ENCODE results near the gene DAB2IP.

Gene DAB2IP

GRCh38 chr9:121797081-121797480 lies 145.6 kb downstream of the DAB2IP start:
- Histone ChIP-seq H3K4me3 (ENCODE audit: low read length) (no peak overlapping the region), H3K4me1 (ENCODE audit: control insufficient read depth, insufficient read depth, low read length) (no peaks in the 10 kb centered on the region), H3K36me3 (ENCODE audit: control insufficient read depth, insufficient read depth, low read length) (no peaks in the 10 kb centered on the region), H3K27ac (ENCODE audit: low read depth, low read length) (no peak overlapping the region), H3K27me3 (ENCODE audit: control insufficient read depth, insufficient read depth, low read length) (no peaks in the 10 kb centered on the region), H3K9ac (ENCODE audit: low read length) (no peak overlapping the region)

GRCh38 chr9:121798941-121799340 lies 147.5 kb downstream of the DAB2IP start:
- Histone ChIP-seq H3K27me3 (ENCODE audit: control insufficient read depth, insufficient read depth, low read length) (peaks cover 2% of the 10 kb centered on the region), H3K4me3 (ENCODE audit: low read length) (no peak overlapping the region), H3K36me3 (ENCODE audit: control insufficient read depth, insufficient read depth, low read length) (no peaks in the 10 kb centered on the region)

GRCh38 chr9:121800376-121800775 lies 148.9 kb downstream of the DAB2IP start:
- H3K27me3 ChIP-seq (ENCODE audit: control insufficient read depth, insufficient read depth, low read length) = peaks cover 2% of the 10 kb centered on the region
- H3K27ac ChIP-seq (ENCODE audit: low read depth, low read length) = no peak overlapping the region
- H3K4me1 ChIP-seq (ENCODE audit: control insufficient read depth, insufficient read depth, low read length) = no peaks in the 10 kb centered on the region

More at GRCh38 chr9:121798941-121799340, 147.5 kb downstream of the DAB2IP start:
- H3K27ac ChIP-seq (ENCODE audit: low read depth, low read length) = no peak overlapping the region
- H3K4me1 ChIP-seq (ENCODE audit: control insufficient read depth, insufficient read depth, low read length) = no peaks in the 10 kb centered on the region
- H3K9ac ChIP-seq (ENCODE audit: low read length) = no peak overlapping the region

GRCh38 chr9:121801579-121801978 lies 150.1 kb downstream of the DAB2IP start:
- Histone ChIP-seq H3K9ac (ENCODE audit: low read length) (no peak overlapping the region), H3K4me3 (ENCODE audit: low read length) (no peak overlapping the region), H3K4me1 (ENCODE audit: control insufficient read depth, insufficient read depth, low read length) (no peaks in the 10 kb centered on the region), H3K27me3 (ENCODE audit: control insufficient read depth, insufficient read depth, low read length) (peaks cover 2% of the 10 kb centered on the region), H3K27ac (ENCODE audit: low read depth, low read length) (no peak overlapping the region), H3K36me3 (ENCODE audit: control insufficient read depth, insufficient read depth, low read length) (no peaks in the 10 kb centered on the region)

More at GRCh38 chr9:121800376-121800775, 148.9 kb downstream of the DAB2IP start:
- Histone ChIP-seq H3K36me3 (ENCODE audit: control insufficient read depth, insufficient read depth, low read length) (no peaks in the 10 kb centered on the region), H3K4me3 (ENCODE audit: low read length) (no peak overlapping the region), H3K9ac (ENCODE audit: low read length) (no peak overlapping the region)

- no peak overlapping the region for H3K4me3 ChIP-seq (ENCODE audit: low read length)
- H3K36me3 ChIP-seq (ENCODE audit: control insufficient read depth, insufficient read depth, low read length) = no peaks in the 10 kb centered on the region
- no peaks in the 10 kb centered on the region for H3K4me1 ChIP-seq (ENCODE audit: control insufficient read depth, insufficient read depth, low read length)
- H3K9ac ChIP-seq (ENCODE audit: low read length) = no peak overlapping the region
- H3K27me3 ChIP-seq (ENCODE audit: control insufficient read depth, insufficient read depth, low read length) = peaks cover 2% of the 10 kb centered on the region
- no peak overlapping the region for H3K27ac ChIP-seq (ENCODE audit: low read depth, low read length)
Measured at GRCh38 chr9:121802753-121803152, 151.3 kb downstream of the DAB2IP start.

GRCh38 chr9:121807069-121807822 lies 155.8 kb downstream of the DAB2IP start:
- no peak overlapping the region for H3K4me3 ChIP-seq (ENCODE audit: low read length)
- peaks cover 2% of the 10 kb centered on the region for H3K27me3 ChIP-seq (ENCODE audit: control insufficient read depth, insufficient read depth, low read length)
- no peak overlapping the region for H3K9ac ChIP-seq (ENCODE audit: low read length)
- no peaks in the 10 kb centered on the region for H3K36me3 ChIP-seq (ENCODE audit: control insufficient read depth, insufficient read depth, low read length)
- no peak overlapping the region for H3K27ac ChIP-seq (ENCODE audit: low read depth, low read length)
- no peaks in the 10 kb centered on the region for H3K4me1 ChIP-seq (ENCODE audit: control insufficient read depth, insufficient read depth, low read length)

GRCh38 chr9:121807823-121808278 lies 156.4 kb downstream of the DAB2IP start:
- Histone ChIP-seq H3K9ac (ENCODE audit: low read length) (no peak overlapping the region), H3K27me3 (ENCODE audit: control insufficient read depth, insufficient read depth, low read length) (peaks cover under 1% of the 10 kb centered on the region), H3K4me3 (ENCODE audit: low read length) (no peak overlapping the region), H3K36me3 (ENCODE audit: control insufficient read depth, insufficient read depth, low read length) (no peaks in the 10 kb centered on the region), H3K4me1 (ENCODE audit: control insufficient read depth, insufficient read depth, low read length) (no peaks in the 10 kb centered on the region), H3K27ac (ENCODE audit: low read depth, low read length) (no peak overlapping the region)

GRCh38 chr9:121808781-121809180 lies 157.3 kb downstream of the DAB2IP start:
- Histone ChIP-seq H3K9ac (ENCODE audit: low read length) (no peak overlapping the region), H3K36me3 (ENCODE audit: control insufficient read depth, insufficient read depth, low read length) (no peaks in the 10 kb centered on the region), H3K27me3 (ENCODE audit: control insufficient read depth, insufficient read depth, low read length) (no peaks in the 10 kb centered on the region), H3K4me3 (ENCODE audit: low read length) (no peak overlapping the region), H3K27ac (ENCODE audit: low read depth, low read length) (no peak overlapping the region), H3K4me1 (ENCODE audit: control insufficient read depth, insufficient read depth, low read length) (no peaks in the 10 kb centered on the region)

GRCh38 chr9:121809356-121810050 lies 158.1 kb downstream of the DAB2IP start:
- H3K4me1 ChIP-seq (ENCODE audit: control insufficient read depth, insufficient read depth, low read length) = no peaks in the 10 kb centered on the region
- H3K4me3 ChIP-seq (ENCODE audit: low read length) = no peak overlapping the region
- H3K27ac ChIP-seq (ENCODE audit: low read depth, low read length) = no peak overlapping the region
- no peak overlapping the region for H3K9ac ChIP-seq (ENCODE audit: low read length)
- H3K36me3 ChIP-seq (ENCODE audit: control insufficient read depth, insufficient read depth, low read length) = no peaks in the 10 kb centered on the region
- no peaks in the 10 kb centered on the region for H3K27me3 ChIP-seq (ENCODE audit: control insufficient read depth, insufficient read depth, low read length)

GRCh38 chr9:121810489-121810888 lies 159.1 kb downstream of the DAB2IP start:
- no peak overlapping the region for H3K27ac ChIP-seq (ENCODE audit: low read depth, low read length)
- no peak overlapping the region for H3K9ac ChIP-seq (ENCODE audit: low read length)
- H3K4me3 ChIP-seq (ENCODE audit: low read length) = no peak overlapping the region
- no peaks in the 10 kb centered on the region for H3K27me3 ChIP-seq (ENCODE audit: control insufficient read depth, insufficient read depth, low read length)
- H3K36me3 ChIP-seq (ENCODE audit: control insufficient read depth, insufficient read depth, low read length) = no peaks in the 10 kb centered on the region
- no peaks in the 10 kb centered on the region for H3K4me1 ChIP-seq (ENCODE audit: control insufficient read depth, insufficient read depth, low read length)

GRCh38 chr9:121811140-121811539 lies 159.7 kb downstream of the DAB2IP start:
- Histone ChIP-seq H3K9ac (ENCODE audit: low read length) (no peak overlapping the region), H3K27ac (ENCODE audit: low read depth, low read length) (no peak overlapping the region), H3K4me1 (ENCODE audit: control insufficient read depth, insufficient read depth, low read length) (no peaks in the 10 kb centered on the region), H3K36me3 (ENCODE audit: control insufficient read depth, insufficient read depth, low read length) (no peaks in the 10 kb centered on the region), H3K27me3 (ENCODE audit: control insufficient read depth, insufficient read depth, low read length) (no peaks in the 10 kb centered on the region), H3K4me3 (ENCODE audit: low read length) (no peak overlapping the region)

GRCh38 chr9:121811751-121812150 lies 160.3 kb downstream of the DAB2IP start:
- H3K4me3 ChIP-seq (ENCODE audit: low read length) = no peak overlapping the region
- H3K9ac ChIP-seq (ENCODE audit: low read length) = no peak overlapping the region
- no peaks in the 10 kb centered on the region for H3K27me3 ChIP-seq (ENCODE audit: control insufficient read depth, insufficient read depth, low read length)
- H3K4me1 ChIP-seq (ENCODE audit: control insufficient read depth, insufficient read depth, low read length) = no peaks in the 10 kb centered on the region
- H3K36me3 ChIP-seq (ENCODE audit: control insufficient read depth, insufficient read depth, low read length) = no peaks in the 10 kb centered on the region
- no peak overlapping the region for H3K27ac ChIP-seq (ENCODE audit: low read depth, low read length)
